Inflammatory macrophage treated with lipopolysaccharide for 1 hour (primary cell): ENCODE measurements around the gene CCDC92B.
"Not testable (repeated sequence)": the region's sequence is repeated elsewhere in the genome, so short reads cannot be mapped to it uniquely, and the experiment has no call there.

Experiments used
- DNase-seq, 2 donors: peaks; one replicate each; pipeline ENCODE4 v3.0.0-alpha.2; 2020 to 2022

CCDC92B gene

DNA sequence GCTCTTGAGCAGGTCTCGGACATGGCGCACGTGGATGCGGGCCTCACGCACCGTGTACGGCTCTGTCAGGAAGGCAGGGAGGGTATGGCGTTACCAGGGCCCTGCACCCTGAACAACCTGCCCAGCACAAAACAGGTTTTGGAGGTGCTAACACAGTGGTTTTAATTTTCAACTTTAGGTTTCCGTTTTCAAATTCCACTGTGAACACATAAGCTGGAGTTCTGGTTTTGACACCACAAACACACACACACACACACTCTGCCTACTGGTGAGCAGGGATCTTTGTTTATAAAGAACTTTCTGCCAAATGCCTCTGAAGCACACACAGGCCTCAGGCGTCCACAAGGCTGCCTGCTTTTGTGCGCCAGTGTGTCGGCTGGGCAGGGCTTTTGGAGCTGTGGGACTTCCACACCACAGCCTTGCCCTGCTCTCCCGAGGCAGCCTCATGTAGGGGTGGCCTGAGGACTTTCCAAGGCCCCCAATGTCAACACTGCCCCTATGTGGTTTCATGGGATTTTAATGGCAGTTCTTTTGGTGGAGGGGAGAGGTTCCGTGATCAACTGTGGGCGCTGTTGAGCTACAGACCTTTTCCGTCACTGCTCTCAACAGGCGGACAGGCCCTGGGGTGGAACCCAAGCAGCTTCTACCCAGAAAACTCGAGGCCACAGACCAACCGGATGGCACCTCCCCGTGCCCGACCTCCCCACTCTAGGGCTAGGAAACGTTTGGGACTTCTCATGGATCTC lies 47.3 kb downstream of the CCDC92B start:
- DNase-seq: no peak

DNA sequence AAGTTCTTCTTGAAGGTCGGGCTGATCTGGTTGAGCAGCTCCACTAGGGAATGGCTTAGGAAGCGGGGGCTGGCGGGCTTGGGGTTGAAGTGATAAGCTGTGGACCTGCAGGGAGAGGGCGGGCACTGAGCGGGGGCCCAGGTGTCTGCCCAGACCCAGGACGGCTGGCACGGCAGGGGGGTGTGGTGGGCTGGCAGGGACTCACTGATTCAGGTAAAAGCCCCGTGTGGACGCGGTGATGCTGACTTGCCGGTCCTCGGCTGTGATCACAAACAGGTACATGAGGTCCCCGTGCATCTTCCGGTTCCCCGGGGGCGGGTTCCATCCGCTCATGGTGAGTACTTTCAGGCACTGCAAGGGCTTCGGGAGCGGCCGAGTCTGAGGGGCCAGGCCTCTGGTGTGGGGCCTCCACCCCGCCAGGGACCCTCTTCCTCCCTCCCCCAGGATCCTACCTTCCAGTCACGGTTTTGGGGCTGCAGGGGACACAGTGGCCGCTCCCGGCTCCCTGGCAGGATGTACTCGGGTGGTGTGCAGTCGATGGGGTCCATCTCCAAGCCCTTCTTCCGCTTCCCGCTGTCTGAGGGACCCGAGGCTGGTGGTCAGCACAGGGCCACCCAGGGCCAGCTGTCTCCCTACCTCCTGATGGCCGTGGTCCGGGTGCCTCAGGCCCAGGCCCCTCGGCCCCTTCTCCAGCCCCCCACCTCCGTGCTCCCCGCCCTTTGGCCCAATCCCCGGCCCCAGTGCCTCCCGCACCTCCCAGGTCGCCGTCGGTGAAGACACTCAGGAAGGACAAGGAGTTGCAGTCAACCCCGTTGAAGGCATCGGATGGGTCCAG lies 48.1 kb downstream of the CCDC92B start:
- DNase-seq: no peak

GRCh38 chr17:2700491-2701141 lies 48.8 kb downstream of the CCDC92B start:
- DNase-seq: no peak

DNA sequence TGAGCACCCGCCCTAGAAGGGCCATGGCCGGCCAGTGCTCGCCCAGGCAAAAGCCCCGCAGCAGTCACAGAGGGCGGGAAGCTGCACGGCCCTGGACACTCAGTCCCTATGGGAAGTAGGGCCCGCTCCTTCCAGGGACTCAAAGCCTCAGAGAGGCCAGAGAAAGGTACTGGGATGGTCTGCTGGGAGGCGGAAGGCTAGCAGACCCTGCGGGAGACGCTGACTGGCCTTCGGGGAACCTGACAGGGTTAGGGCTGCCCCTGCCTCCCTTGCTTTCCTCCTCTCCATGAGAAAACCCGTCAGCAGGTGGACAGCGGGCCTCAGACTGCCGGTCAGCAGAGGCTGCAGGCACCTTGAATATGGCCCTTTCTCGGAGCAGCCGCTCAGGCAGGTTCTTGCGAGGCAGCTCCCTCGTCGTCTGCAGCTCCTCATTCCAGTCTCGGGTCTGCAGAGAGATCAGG lies 49.4 kb downstream of the CCDC92B start:
- DNase-seq: no peak

GRCh38 chr17:2699216-2699805 lies 50.1 kb downstream of the CCDC92B start:
- DNase-seq: not testable (repeated sequence)

- DNase-seq: no peak
These were observed 51.8 kb downstream of the CCDC92B start for GRCh38 chr17:2697611-2698162.

DNA sequence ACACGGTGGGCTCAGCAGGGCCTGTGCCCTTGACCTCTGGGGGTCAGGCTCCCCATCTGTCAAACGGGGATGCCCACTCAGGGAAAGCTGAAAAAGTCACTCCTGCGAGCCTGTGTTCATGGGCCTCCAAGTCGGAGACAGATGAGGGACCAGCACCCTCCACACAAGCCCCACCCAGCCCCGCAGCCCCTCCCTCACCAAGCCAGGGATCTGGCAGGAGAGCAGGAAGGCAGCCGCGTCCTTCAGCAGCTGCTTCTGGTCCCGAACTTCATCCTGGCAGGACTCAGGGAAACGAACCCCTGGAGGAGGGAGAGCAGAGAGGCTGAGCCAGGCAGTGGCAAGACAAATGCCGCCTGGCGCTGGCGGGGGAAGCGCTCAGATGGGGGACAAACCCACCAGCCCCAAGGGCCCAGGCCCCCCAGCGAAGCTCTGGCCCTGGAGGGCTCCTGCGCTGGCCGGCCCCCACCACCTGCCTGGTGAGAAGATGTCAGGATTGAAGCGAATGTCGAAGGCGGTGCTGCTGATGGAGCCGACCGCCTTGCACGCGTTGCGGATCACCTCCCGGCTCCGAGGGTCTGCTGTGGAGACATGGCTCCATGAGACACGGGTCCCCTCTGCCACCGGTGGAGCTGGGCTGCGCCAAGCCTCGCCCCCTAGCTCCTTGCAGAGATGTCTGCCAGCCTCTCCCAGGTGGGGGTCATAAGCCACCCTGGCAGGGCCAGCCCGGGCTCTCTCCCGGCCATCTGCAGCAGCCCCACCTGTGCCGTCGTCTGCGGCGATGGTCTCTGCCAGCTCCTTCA lies 53.3 kb downstream of the CCDC92B start:
- no peak for DNase-seq

GRCh38 chr17:2695243-2695960 lies 54.0 kb downstream of the CCDC92B start:
- DNase-seq: no peak

DNA sequence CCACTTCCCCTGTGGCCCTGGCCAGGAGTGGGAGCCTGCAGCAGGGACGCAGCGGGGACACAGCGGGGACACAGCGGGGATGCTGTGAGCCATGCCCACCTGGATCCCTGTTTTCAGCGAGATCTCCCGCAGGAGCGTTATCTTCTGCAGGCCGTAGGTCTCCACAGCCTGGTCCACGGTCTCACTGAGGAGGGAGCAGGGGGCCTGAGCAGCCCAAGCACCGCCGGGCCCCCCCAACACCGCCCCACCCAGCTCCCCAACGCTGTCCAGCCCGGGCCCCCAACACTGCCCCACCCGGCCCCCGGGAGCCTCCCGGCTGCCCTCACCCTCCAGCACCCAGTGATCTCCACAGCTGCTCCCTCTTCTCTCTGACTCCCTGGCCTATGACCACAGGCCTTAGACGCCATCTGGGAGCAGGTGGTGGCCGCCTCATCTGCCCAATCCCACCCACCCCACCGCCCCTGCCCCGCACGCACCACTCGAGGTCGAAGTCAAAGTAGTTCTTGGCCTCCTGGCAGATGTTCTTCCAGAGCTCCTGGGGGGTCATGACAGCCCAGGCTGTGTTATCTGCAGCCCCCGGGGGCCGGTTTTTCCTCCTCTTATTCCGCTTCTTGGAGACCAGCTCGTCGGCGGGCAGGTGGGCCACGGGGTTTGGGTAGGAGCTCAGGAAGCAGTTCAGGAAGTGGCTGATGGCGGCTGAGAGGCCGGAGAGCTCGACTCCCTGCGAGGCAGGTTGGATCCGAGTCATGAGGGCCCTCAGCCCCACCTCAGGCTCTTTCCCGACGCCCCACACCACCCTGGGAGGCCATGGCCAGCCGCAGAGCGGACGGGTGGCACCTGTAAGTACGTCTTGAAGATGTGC lies 54.8 kb downstream of the CCDC92B start:
- no peak for DNase-seq

GRCh38 chr17:2693561-2694380 lies 55.7 kb downstream of the CCDC92B start:
- DNase-seq: no peak

DNA sequence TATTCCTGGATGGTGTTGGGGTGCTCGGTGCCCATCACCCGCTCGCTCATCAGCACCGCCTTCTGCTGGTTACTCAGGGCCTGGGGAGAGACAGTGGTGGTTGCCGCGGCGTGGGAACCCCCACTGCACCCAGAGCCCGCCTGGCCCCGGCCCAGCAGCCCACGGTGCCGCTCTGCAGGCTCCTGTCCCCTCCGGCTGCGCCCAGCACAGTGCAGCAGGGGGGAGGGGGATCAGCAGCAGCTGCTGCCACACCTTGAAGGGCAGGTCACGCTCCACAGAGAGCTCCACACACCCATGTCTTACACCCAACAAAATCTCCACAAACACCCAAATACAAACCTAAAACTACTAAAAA lies 56.7 kb downstream of the CCDC92B start:
- no peak for DNase-seq

GRCh38 chr17:2691965-2692780 lies 57.3 kb downstream of the CCDC92B start:
- DNase-seq: no peak

- no peak for DNase-seq
These were observed 58.2 kb downstream of the CCDC92B start for GRCh38 chr17:2691069-2691871.

DNA sequence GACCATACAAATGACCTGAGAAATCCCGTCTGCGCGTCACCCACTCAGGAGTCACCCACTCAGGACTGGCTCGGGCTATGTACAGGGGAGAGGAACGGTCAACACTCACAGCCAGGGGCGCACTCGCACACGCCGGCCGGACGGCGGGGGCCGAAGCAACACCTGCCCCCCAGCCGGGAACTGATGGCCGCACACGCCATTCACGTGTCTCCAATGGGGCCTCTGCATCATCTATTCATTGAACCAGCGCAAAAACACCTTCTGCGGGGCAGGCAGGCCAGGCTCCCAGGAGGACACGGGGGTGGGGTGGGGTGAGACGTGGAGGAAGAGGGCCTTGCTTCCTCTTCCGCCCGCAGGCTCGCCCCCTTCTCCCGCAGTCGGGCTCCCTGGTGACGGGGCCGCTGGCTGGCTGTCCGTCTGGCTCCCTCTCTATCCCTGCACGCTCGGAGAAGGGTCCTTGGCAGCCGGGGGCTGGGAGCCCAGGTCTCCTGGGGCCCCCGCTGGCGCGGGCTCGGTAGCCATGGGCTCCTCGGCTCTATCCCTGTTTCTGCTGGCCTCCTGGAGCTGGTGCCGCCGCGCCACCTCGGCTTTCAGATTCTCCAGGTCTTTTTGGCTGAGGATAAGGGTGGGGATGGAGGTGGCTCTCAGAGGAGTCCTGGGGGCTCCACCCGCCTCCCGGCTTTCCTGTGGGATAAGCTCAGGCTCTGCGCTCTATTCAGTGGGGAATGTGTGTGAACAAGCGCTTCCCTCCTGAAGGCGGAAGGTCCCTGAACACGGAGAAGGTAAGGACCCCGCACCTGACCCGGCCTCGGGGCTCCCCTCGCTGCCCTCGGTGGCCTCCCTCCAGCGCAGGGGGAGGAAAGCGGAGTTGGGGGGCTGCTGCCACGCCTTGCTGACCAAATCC lies 59.0 kb downstream of the CCDC92B start:
- no peak for DNase-seq

DNA sequence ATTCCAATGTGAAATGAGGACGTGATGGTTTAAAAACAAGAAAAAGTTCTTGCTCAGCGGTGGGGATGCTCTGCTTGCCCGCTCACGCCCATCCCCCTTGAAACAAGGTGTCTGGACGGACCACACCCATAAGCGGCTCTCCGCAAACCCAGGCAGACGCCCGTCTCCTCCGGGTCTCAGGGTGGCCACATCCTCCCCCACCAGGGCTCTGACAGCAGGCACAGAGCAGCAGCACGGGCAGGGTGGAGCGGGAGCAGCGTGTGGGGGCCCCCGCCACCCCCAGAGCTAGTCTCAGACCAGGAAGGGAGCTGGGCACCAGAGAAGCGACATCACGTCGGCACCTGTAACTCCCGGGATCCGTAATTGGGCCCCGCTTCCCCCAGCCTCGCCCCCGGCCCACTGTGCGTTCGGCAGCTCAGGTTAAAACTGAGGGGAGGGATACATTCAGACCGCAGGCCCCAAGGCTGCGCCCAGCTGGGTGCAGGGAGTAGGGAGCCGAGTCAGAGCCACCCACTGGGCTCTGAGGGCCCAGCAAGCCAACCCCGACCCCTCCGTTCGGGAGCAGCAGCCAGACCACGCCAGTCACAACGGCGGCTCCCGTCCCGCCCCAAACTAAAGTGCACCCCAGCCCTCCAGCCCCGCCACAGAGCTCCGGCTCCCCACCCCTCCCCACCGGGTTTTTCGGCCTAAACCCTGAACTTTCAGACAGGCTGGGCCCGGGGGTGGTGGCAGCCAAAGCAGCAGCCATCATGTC lies 59.9 kb downstream of the CCDC92B start:
- DNase-seq: no peak
